Lung (tissue), 12 donors: Measurements from ENCODE around the gene LAMC2. TPM values are rescaled to one million over a fixed set of nuclear protein-coding genes. Genes with fewer than 3 reads are reported as not detected.

Experiments
- ATAC-seq: fragments of 200-7000 bp; cut with Tn5 transposase; one replicate; pipeline ENCODE4 v1.9.1; 2020; ENCODE audit warnings: moderate number of reproducible peaks; ENCODE audit not compliant: insufficient read depth, low FRiP score
- DNase-seq, 3 donors: peaks; one replicate each; pipeline ENCODE4 v3.0.0-alpha.2; 2013 to 2017
- H3K27ac ChIP-seq, 2 donors: one replicate each; pipeline ENCODE4 v1.5.1; 2013; ENCODE audit warnings: mild to moderate bottlenecking in 2 of 2, moderate library complexity in 2 of 2, control low read depth in 1 of 2, inconsistent platforms in 1 of 2, low read depth in 1 of 2, low read length in 1 of 2
- H3K27me3 ChIP-seq, 3 donors: one replicate each; pipeline ENCODE4 v1.5.1; 2013; ENCODE audit warnings: low read length in 2 of 3; ENCODE audit not compliant: control insufficient read depth in 3 of 3, insufficient read depth in 3 of 3
- H3K36me3 ChIP-seq, 4 donors: one replicate each; pipeline ENCODE4 v1.5.1; 2013; ENCODE audit warnings: low read length in 4 of 4, mild to moderate bottlenecking in 1 of 4, moderate library complexity in 1 of 4; ENCODE audit not compliant: control insufficient read depth in 4 of 4, insufficient read depth in 4 of 4
- H3K4me1 ChIP-seq, 5 donors: one replicate each; pipeline ENCODE4 v1.5.1; 2013; ENCODE audit warnings: low read length in 5 of 5, mild to moderate bottlenecking in 2 of 5, moderate library complexity in 1 of 5; ENCODE audit not compliant: control insufficient read depth in 5 of 5, insufficient read depth in 5 of 5
- H3K4me3 ChIP-seq: one replicate; pipeline ENCODE4 v1.5.1; 2013; ENCODE audit warnings: mild to moderate bottlenecking, control low read depth, moderate library complexity
- H3K9ac ChIP-seq, 2 donors: one replicate each; pipeline ENCODE4 v1.5.1; 2013; ENCODE audit warnings: low read length in 2 of 2, control low read depth in 1 of 2; ENCODE audit not compliant: insufficient read depth in 1 of 2
- H3K9me3 ChIP-seq, 4 donors: one replicate each; pipeline ENCODE4 v1.5.1; 2013; ENCODE audit warnings: low read length in 3 of 4, mild to moderate bottlenecking in 1 of 4, moderate library complexity in 1 of 4; ENCODE audit not compliant: control insufficient read depth in 4 of 4, insufficient read depth in 3 of 4
- CTCF ChIP-seq: IDR thresholded peaks from 2 replicates; pipeline ENCODE4 v1.5.1; 2012; ENCODE audit warnings: mild to moderate bottlenecking; ENCODE audit errors: control extremely low read depth, extremely low read depth
- WGBS, 2 donors: extraction: QIAGEN DNeasy Blood & Tissue Kit; methylation state at CpG; one replicate each; pipeline ENCODE4 v1.1.7; 2013; 5-methylcytosine and 5-hydroxymethylcytosine counted together
- polyA plus RNA-seq, 2 donors: library from polyadenylated mRNA; stranded (reverse); fragments of 200-250 nt; gene quantifications; one replicate each; pipeline ENCODE4 v1.2.1, GENCODE V29; 2013
- total RNA-seq, 2 donors: library from RNA; depleted of rRNA in 1 of 2; stranded (reverse); fragments of >200 nt in 1 of 2; gene quantifications; one replicate each; pipeline ENCODE4 v1.2.1, GENCODE V29; 2014 to 2021
- donor health status: control.
- donor health status: control.
- donor health status: Bipolar disorder and iron deficiency.
- donor health status: healthy.
- donor health status: DM: yes; HTN: yes; CAD: no.

Gene LAMC2
- total and polyA plus RNA-seq, 4 donors: 13.7 to 63.1 (median 40.3) TPM

GRCh38 chr1:183241471-183241870 lies 55.4 kb downstream of the LAMC2 start:
- H3K9me3 ChIP-seq: peaks cover 0 to 2% (median 0%) of the 10 kb centered on the region in 4 donors

GRCh38 chr1:183242556-183242955 lies 56.5 kb downstream of the LAMC2 start:
- H3K4me1 ChIP-seq: peaks cover 0 to 8% (median 1%) of the 10 kb centered on the region in 5 donors
- H3K4me3 ChIP-seq: no peak overlapping the region
- ATAC-seq: no peak
- 78 to 88% methylated on average over 3 of the region's 3 CpGs for WGBS, 2 donors
- H3K27me3 ChIP-seq: no peaks in the 10 kb centered on the region
- no peak overlapping the region for H3K9ac ChIP-seq
- H3K36me3 ChIP-seq: no peaks in the 10 kb centered on the region
- DNase-seq: no peak
- TF ChIP-seq CTCF: no peak
- H3K9me3 ChIP-seq: peaks cover 0 to 2% (median 0%) of the 10 kb centered on the region in 4 donors
- peak overlapping the region in 1 of 2 donors; percentile 38 for H3K27ac ChIP-seq

More at GRCh38 chr1:183241471-183241870, 55.4 kb downstream of the LAMC2 start:
- no peaks in the 10 kb centered on the region for H3K27me3 ChIP-seq
- H3K4me3 ChIP-seq: no peak overlapping the region
- peaks cover 0 to 8% (median 1%) of the 10 kb centered on the region in 5 donors for H3K4me1 ChIP-seq
- H3K9ac ChIP-seq: no peak overlapping the region
- ATAC-seq (no peak), DNase-seq (no peak)
- no peak for TF ChIP-seq CTCF
- 72 to 86% methylated on average over 3 of the region's 3 CpGs for WGBS, 2 donors
- H3K36me3 ChIP-seq: no peaks in the 10 kb centered on the region
- no peak overlapping the region for H3K27ac ChIP-seq

DNA sequence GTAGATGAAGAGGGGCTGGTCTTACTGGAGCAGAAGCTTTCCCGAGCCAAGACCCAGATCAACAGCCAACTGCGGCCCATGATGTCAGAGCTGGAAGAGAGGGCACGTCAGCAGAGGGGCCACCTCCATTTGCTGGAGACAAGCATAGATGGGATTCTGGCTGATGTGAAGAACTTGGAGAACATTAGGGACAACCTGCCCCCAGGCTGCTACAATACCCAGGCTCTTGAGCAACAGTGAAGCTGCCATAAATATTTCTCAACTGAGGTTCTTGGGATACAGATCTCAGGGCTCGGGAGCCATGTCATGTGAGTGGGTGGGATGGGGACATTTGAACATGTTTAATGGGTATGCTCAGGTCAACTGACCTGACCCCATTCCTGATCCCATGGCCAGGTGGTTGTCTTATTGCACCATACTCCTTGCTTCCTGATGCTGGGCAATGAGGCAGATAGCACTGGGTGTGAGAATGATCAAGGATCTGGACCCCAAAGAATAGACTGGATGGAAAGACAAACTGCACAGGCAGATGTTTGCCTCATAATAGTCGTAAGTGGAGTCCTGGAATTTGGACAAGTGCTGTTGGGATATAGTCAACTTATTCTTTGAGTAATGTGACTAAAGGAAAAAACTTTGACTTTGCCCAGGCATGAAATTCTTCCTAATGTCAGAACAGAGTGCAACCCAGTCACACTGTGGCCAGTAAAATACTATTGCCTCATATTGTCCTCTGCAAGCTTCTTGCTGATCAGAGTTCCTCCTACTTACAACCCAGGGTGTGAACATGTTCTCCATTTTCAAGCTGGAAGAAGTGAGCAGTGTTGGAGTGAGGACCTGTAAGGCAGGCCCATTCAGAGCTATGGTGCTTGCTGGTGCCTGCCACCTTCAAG lies 57.3 kb downstream of the LAMC2 start:
- no peaks in the 10 kb centered on the region for H3K27me3 ChIP-seq
- H3K9ac ChIP-seq: no peak overlapping the region
- H3K9me3 ChIP-seq: peaks cover 0 to 2% (median 0%) of the 10 kb centered on the region in 4 donors
- no peaks in the 10 kb centered on the region for H3K36me3 ChIP-seq
- H3K4me1 ChIP-seq: peaks cover 0 to 5% (median 1%) of the 10 kb centered on the region in 5 donors
- WGBS, 2 donors: 70 to 82% methylated on average over 5 of the region's 5 CpGs
- ATAC-seq (peak; percentile 60), DNase-seq (no peak)
- TF ChIP-seq CTCF: no peak
- H3K27ac ChIP-seq: peak overlapping the region; percentile 24 to 29
- no peak overlapping the region for H3K4me3 ChIP-seq
